IMR-90 (cell line): Measurements from ENCODE around the gene SEMA3C. TPM values are rescaled to one million over a fixed set of nuclear protein-coding genes. Genes with fewer than 3 reads are reported as not detected.

Source experiments
- ATAC-seq: fragments of 200-7000 bp; cut with Tn5 transposase; 2 replicates; pipeline ENCODE4 v1.9.1; 2020; ENCODE audit warnings: low read depth, mild to moderate bottlenecking, moderate library complexity
- BruUV-seq: library from RNA; stranded (reverse); fragments of 400-500 nt; replicated peaks from 2 replicates; lab custom pipeline; 2021; lab: Mats Ljungman, UMichigan
- CTCF ChIA-PET: fragments of 300-600 bp; formaldehyde crosslinking; extraction: SDS; loops from one replicate; lab custom pipeline; 2021; ENCODE audit warnings: antibody characterized with exemption; lab: Yijun Ruan, JAX
- POLR2A ChIA-PET: fragments of 300-600 bp; sonication (Branson Sonifier 250); formaldehyde crosslinking; loops from one replicate; lab custom pipeline; 2022; ENCODE audit warnings: antibody characterized with exemption; ENCODE audit not compliant: unreplicated experiment; lab: Charles Lee
- DNase-seq: peaks from one replicate; pipeline ENCODE4 v3.0.0; 2013
- H2AFZ ChIP-seq: replicated peaks from 2 replicates; pipeline ENCODE3; 2013; ENCODE audit warnings: low read length, mild to moderate bottlenecking; ENCODE audit not compliant: poor library complexity
- H2AK5ac ChIP-seq: 2 replicates; pipeline ENCODE4 v1.6.1; 2013; ENCODE audit warnings: low read depth, low read length, inconsistent platforms
- H2AK9ac ChIP-seq: replicated peaks from 2 replicates; pipeline ENCODE3; 2013; ENCODE audit warnings: mild to moderate bottlenecking, low read depth, low read length, moderate library complexity; ENCODE audit not compliant: poor library complexity
- H2BK120ac ChIP-seq: 2 replicates; pipeline ENCODE4 v1.6.1; 2013; ENCODE audit warnings: low read depth, low read length, inconsistent platforms
- H2BK15ac ChIP-seq: 3 replicates; pipeline ENCODE4 v1.6.1; 2013; ENCODE audit warnings: low read depth, low read length, inconsistent platforms
- H2BK20ac ChIP-seq: 2 replicates; pipeline ENCODE4 v1.6.1; 2013; ENCODE audit warnings: low read depth, mild to moderate bottlenecking, inconsistent platforms, low read length, moderate library complexity
- H2BK5ac ChIP-seq: 2 replicates; pipeline ENCODE4 v1.6.1; 2013; ENCODE audit warnings: mild to moderate bottlenecking, low read depth, low read length, inconsistent platforms; ENCODE audit not compliant: poor library complexity, severe bottlenecking
- H3K14ac ChIP-seq: replicated peaks from 2 replicates; pipeline ENCODE4 v1.6.1; 2013; ENCODE audit warnings: low read depth, low read length, inconsistent platforms
- H3K18ac ChIP-seq: 2 replicates; pipeline ENCODE4 v1.6.1; 2013; ENCODE audit warnings: low read depth, low read length, control low read depth
- H3K23ac ChIP-seq: 2 replicates; pipeline ENCODE4 v1.6.1; 2013; ENCODE audit warnings: low read depth, low read length, inconsistent platforms
- H3K27ac ChIP-seq: 2 replicates; pipeline ENCODE4 v1.5.1; 2013; ENCODE audit warnings: mild to moderate bottlenecking, control low read depth, low read length; ENCODE audit not compliant: insufficient read depth
- H3K27me3 ChIP-seq: 2 replicates; pipeline ENCODE4 v1.6.1; 2013; ENCODE audit warnings: low read length; ENCODE audit not compliant: control insufficient read depth, insufficient read depth
- H3K36me3 ChIP-seq: 2 replicates; pipeline ENCODE4 v1.6.1; 2013; ENCODE audit warnings: low read length, mixed read lengths; ENCODE audit not compliant: control insufficient read depth, insufficient read depth
- H3K4ac ChIP-seq: 2 replicates; pipeline ENCODE4 v1.6.1; 2013; ENCODE audit warnings: low read depth, low read length, inconsistent platforms
- H3K4me1 ChIP-seq: 2 replicates; pipeline ENCODE4 v1.6.1; 2013; ENCODE audit warnings: low read length, mixed read lengths; ENCODE audit not compliant: control insufficient read depth, insufficient read depth
- H3K4me2 ChIP-seq: 2 replicates; pipeline ENCODE4 v1.6.1; 2013; ENCODE audit warnings: low read depth, mild to moderate bottlenecking, control low read depth, low read length, moderate library complexity
- H3K4me3 ChIP-seq: 2 replicates; pipeline ENCODE4 v1.5.1; 2013; ENCODE audit warnings: low read depth, mild to moderate bottlenecking, control low read depth, low read length, moderate library complexity; ENCODE audit not compliant: insufficient read depth
- H3K56ac ChIP-seq: 2 replicates; pipeline ENCODE4 v1.6.1; 2013; ENCODE audit warnings: low read length, inconsistent platforms; ENCODE audit not compliant: insufficient read depth; ENCODE audit errors: extremely low read depth
- H3K79me1 ChIP-seq, 2 experiments: 2 replicates each; pipeline ENCODE4 v1.6.1; 2013; ENCODE audit warnings: low read length in 2 of 2, inconsistent platforms in 1 of 2, low read depth in 1 of 2
- H3K9ac ChIP-seq: 2 replicates; pipeline ENCODE4 v1.6.1; 2013; ENCODE audit warnings: low read depth, low read length, control low read depth
- H3K9me1 ChIP-seq: 2 replicates; pipeline ENCODE4 v1.6.1; 2013; ENCODE audit warnings: low read length, inconsistent platforms; ENCODE audit not compliant: insufficient read depth
- H3K9me3 ChIP-seq: 2 replicates; pipeline ENCODE4 v1.6.1; 2013; ENCODE audit warnings: low read length; ENCODE audit not compliant: control insufficient read depth, insufficient read depth
- H4K20me1 ChIP-seq: 2 replicates; pipeline ENCODE4 v1.6.1; 2013; ENCODE audit warnings: low read length, inconsistent platforms; ENCODE audit not compliant: insufficient read depth
- H4K5ac ChIP-seq: 2 replicates; pipeline ENCODE4 v1.6.1; 2013; ENCODE audit warnings: mild to moderate bottlenecking, low read depth, low read length, control low read depth
- H4K8ac ChIP-seq, 2 experiments: 2 replicates each; pipeline ENCODE4 v1.6.1; 2013; ENCODE audit warnings: low read depth in 2 of 2, low read length in 2 of 2, control low read depth in 1 of 2, inconsistent platforms in 1 of 2
- H4K91ac ChIP-seq: 2 replicates; pipeline ENCODE4 v1.6.1; 2013; ENCODE audit warnings: low read depth, low read length, inconsistent platforms; ENCODE audit not compliant: insufficient read depth
- BHLHE40 ChIP-seq: fragments of 150-350 bp; IDR thresholded peaks from 2 replicates; pipeline ENCODE4 v1.6.1; 2016; ENCODE audit warnings: mild to moderate bottlenecking, low read depth, low read length
- CTCF ChIP-seq: conservative IDR thresholded peaks from 2 replicates; pipeline ENCODE4 v1.5.1; 2012; ENCODE audit warnings: mild to moderate bottlenecking, low read depth, low read length, improper control_type of control experiment
- FOS ChIP-seq: fragments of 150-350 bp; IDR thresholded peaks from 2 replicates; pipeline ENCODE4 v1.6.1; 2016; ENCODE audit warnings: low read depth, low read length
- MXI1 ChIP-seq: IDR thresholded peaks from 2 replicates; pipeline ENCODE4 v1.6.1; 2012; ENCODE audit warnings: low read depth, mild to moderate bottlenecking, low read length, moderate library complexity, borderline replicate concordance
- NFE2L2 ChIP-seq: fragments of 150-350 bp; IDR thresholded peaks from 2 replicates; pipeline ENCODE4 v1.6.1; 2016; ENCODE audit warnings: low read depth, mild to moderate bottlenecking, low read length
- RAD21 ChIP-seq: IDR thresholded peaks from 2 replicates; pipeline ENCODE4 v1.6.1; 2012; ENCODE audit warnings: low read length, improper control_type of control experiment
- RCOR1 ChIP-seq: IDR thresholded peaks from 2 replicates; pipeline ENCODE4 v1.6.1; 2012; ENCODE audit warnings: mild to moderate bottlenecking, low read length, improper control_type of control experiment; ENCODE audit not compliant: insufficient replicate concordance
- RFX5 ChIP-seq: IDR thresholded peaks from 2 replicates; pipeline ENCODE4 v1.8.0; 2012; ENCODE audit warnings: low read depth, mild to moderate bottlenecking, low read length, moderate library complexity
- SMC3 ChIP-seq: fragments of 150-350 bp; IDR thresholded peaks from 2 replicates; pipeline ENCODE4 v1.6.1; 2016; ENCODE audit warnings: low read depth, mild to moderate bottlenecking, antibody characterized with exemption, low read length, moderate library complexity
- USF2 ChIP-seq: fragments of 150-350 bp; IDR thresholded peaks from 2 replicates; pipeline ENCODE4 v1.6.1; 2017; ENCODE audit warnings: mild to moderate bottlenecking, antibody characterized with exemption, low read length, low read depth
- WGBS, 2 experiments: methylation state at CpG; one replicate each; pipeline versions ENCODE4 v1.1.5 to v1.1.7; 2013; ENCODE audit warnings: missing lambda C conversion rate in 2 of 2; ENCODE audit not compliant: insufficient read length in 1 of 2; ENCODE audit errors: extremely low coverage in 2 of 2; 5-methylcytosine and 5-hydroxymethylcytosine counted together
- dilution Hi-C: fragments of 300-500 bp; cut with HindIII; formaldehyde crosslinking; loops from one replicate; pipeline ENCODE4 v1.14.3; 2018; ENCODE audit warnings: low sequenced_read_pairs; ENCODE audit not compliant: unreplicated experiment
- in situ Hi-C: fragments of 300-500 bp; cut with MboI; formaldehyde crosslinking; loops from 3 replicates; pipeline ENCODE4 v1.14.3; 2019; ENCODE audit warnings: low sequenced_read_pairs, inconsistent platforms, mixed read lengths
- intact Hi-C: fragments of 100-400 bp; cut with micrococcal nuclease; formaldehyde crosslinking; loops from 2 replicates; pipeline ENCODE4 v1.10.0; 2022
- polyA plus RNA-seq, 3 experiments: library from polyadenylated mRNA; depleted of rRNA; stranded (reverse); fragments of >200 nt; gene quantifications; 2 replicates each; pipeline ENCODE4 v1.2.3, GENCODE V29; 2012; ENCODE audit warnings: low replicate concordance in 1 of 3
- total RNA-seq: library from RNA; depleted of rRNA; stranded (reverse); fragments of >200 nt; gene quantifications from 2 replicates; pipeline ENCODE4 v1.2.3, GENCODE V29; 2012

Gene SEMA3C
- total and polyA plus RNA-seq, 2 of the 4 experiments (the other 2 are of a cell fraction): 21.2 to 97.1 TPM

- Histone ChIP-seq H3K23ac (0 out of 2 replicates have a peak overlapping the region, but pooled peaks have one; percentile 51), H3K36me3 (no peaks in the 10 kb centered on the region), H3K4ac (peak overlapping the region; percentile 47; the same call in 1 of the 2 replicates), H2BK15ac (0 out of 3 replicates have a peak overlapping the region, but pooled peaks have one; percentile 60), H2AFZ (peak overlapping the region; percentile 80), H3K79me1 (no peaks in the 10 kb centered on the region), H3K4me1 (peaks cover 2% of the 10 kb centered on the region; the same call in 1 of the 2 replicates), H3K9ac (no peak overlapping the region), H3K4me3 (no peak overlapping the region), H2BK20ac (peak overlapping the region; percentile 84), H2AK5ac (no peak overlapping the region), H4K91ac (no peak overlapping the region), H3K4me2 (no peak overlapping the region), H2AK9ac (no peak overlapping the region), H3K14ac (no peak overlapping the region; the same call in 1 of the 2 replicates), H3K9me1 (peaks cover 3% of the 10 kb centered on the region), H4K20me1 (no peaks in the 10 kb centered on the region), H4K5ac (no peak overlapping the region; the same call in 1 of the 2 replicates), H3K9me3 (no peaks in the 10 kb centered on the region), H3K27ac (no peak overlapping the region), H3K27me3 (no peaks in the 10 kb centered on the region), H3K18ac (no peak overlapping the region), H2BK5ac (peak overlapping the region; percentile 41), H3K56ac (no peak overlapping the region), H4K8ac (peak overlapping the region in 1 of 2 experiments; percentile 75; a peak in 2 of 4 replicates), H2BK120ac (peak overlapping the region; percentile 34; the same call in 1 of the 2 replicates)
- intact Hi-C loops (no loop called here), in situ Hi-C loops (no loop called here), dilution Hi-C loops (no loop called here)
- ATAC-seq (no peak), DNase-seq (peak; percentile 53)
- CTCF ChIA-PET: interaction anchor here (1.6 kb wide), 1 partner anchor 10 kb away, joined by 5 read pairs; the partner anchor contains the start of gene SEMA3C
- POLR2A ChIA-PET: no interaction called here
- no CpG with 5 or more reads among the region's 3 CpGs for WGBS, 2 experiments
- no TSS peak for BruUV-seq
- TF ChIP-seq RFX5 (no peak), RAD21 (no peak), CTCF (no peak), USF2 (no peak), RCOR1 (no peak), FOS (no peak), SMC3 (no peak), NFE2L2 (no peak), MXI1 (no peak), BHLHE40 (no peak)
Measured at GRCh38 chr7:80929619-80930018, 10.8 kb upstream of the SEMA3C start.
